BE2C (cell line): ENCODE results near the gene TLR8.
"Not testable (repeated sequence)": the region's sequence is repeated elsewhere in the genome, so short reads cannot be mapped to it uniquely, and the experiment has no call there.

Source experiments
- DNase-seq: peaks from one replicate; pipeline ENCODE4 v3.0.0-alpha.2; 2020
- H3K27me3 ChIP-seq: fragments of 250-450 bp; sonication (Bioruptor Pico); 2 replicates; pipeline ENCODE4 v1.5.1; 2020; ENCODE audit warnings: mild to moderate bottlenecking
- H3K36me3 ChIP-seq: fragments of 250-450 bp; sonication (Bioruptor Pico); 2 replicates; pipeline ENCODE4 v1.5.1; 2020; ENCODE audit warnings: mild to moderate bottlenecking
- H3K4me1 ChIP-seq: fragments of 250-450 bp; sonication (Bioruptor Pico); 2 replicates; pipeline ENCODE4 v1.5.1; 2020
- H3K4me3 ChIP-seq: 2 replicates; pipeline ENCODE4 v1.5.1; 2011; ENCODE audit warnings: low read depth, low read length
- H3K9me3 ChIP-seq: fragments of 250-450 bp; sonication (Bioruptor Pico); 2 replicates; pipeline ENCODE4 v1.5.1; 2020
- TF ChIP-seq, protein P1 (sequence below): IDR thresholded peaks from 2 replicates; pipeline ENCODE4 v1.5.1; 2012; ENCODE audit warnings: mild to moderate bottlenecking, low read depth, low read length

TLR8 gene

DNA sequence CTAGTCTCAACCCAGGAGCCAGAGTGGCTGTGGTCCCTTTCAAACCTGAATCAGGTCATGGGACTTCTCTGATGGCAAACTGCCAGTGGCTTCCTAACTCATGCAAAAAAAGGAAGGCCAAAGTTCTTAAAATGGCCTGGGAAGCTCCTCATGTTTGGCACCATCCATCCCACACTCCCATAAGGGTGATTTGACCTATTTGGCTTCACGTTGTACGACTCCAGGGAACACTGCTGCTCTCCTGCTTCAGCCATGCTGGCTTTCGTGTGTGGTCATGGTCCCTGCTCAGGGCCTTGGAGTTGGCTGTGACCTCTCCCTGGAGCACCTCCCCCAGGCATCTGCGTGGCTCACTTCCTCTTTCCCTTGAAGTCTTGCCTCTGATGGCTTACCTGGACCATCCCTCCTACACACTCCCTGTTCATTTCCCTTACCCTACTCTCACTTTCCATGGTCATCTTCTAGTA lies 55.7 kb downstream of the TLR8 start:
- no peak for DNase-seq
- no peaks in the 10 kb centered on the region for H3K9me3 ChIP-seq
- H3K36me3 ChIP-seq = no peaks in the 10 kb centered on the region
- no peaks in the 10 kb centered on the region for H3K27me3 ChIP-seq
- H3K4me1 ChIP-seq = no peaks in the 10 kb centered on the region
- H3K4me3 ChIP-seq = no peak overlapping the region
- TF ChIP-seq, protein P1, sequence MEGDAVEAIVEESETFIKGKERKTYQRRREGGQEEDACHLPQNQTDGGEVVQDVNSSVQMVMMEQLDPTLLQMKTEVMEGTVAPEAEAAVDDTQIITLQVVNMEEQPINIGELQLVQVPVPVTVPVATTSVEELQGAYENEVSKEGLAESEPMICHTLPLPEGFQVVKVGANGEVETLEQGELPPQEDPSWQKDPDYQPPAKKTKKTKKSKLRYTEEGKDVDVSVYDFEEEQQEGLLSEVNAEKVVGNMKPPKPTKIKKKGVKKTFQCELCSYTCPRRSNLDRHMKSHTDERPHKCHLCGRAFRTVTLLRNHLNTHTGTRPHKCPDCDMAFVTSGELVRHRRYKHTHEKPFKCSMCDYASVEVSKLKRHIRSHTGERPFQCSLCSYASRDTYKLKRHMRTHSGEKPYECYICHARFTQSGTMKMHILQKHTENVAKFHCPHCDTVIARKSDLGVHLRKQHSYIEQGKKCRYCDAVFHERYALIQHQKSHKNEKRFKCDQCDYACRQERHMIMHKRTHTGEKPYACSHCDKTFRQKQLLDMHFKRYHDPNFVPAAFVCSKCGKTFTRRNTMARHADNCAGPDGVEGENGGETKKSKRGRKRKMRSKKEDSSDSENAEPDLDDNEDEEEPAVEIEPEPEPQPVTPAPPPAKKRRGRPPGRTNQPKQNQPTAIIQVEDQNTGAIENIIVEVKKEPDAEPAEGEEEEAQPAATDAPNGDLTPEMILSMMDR = no peak

DNA sequence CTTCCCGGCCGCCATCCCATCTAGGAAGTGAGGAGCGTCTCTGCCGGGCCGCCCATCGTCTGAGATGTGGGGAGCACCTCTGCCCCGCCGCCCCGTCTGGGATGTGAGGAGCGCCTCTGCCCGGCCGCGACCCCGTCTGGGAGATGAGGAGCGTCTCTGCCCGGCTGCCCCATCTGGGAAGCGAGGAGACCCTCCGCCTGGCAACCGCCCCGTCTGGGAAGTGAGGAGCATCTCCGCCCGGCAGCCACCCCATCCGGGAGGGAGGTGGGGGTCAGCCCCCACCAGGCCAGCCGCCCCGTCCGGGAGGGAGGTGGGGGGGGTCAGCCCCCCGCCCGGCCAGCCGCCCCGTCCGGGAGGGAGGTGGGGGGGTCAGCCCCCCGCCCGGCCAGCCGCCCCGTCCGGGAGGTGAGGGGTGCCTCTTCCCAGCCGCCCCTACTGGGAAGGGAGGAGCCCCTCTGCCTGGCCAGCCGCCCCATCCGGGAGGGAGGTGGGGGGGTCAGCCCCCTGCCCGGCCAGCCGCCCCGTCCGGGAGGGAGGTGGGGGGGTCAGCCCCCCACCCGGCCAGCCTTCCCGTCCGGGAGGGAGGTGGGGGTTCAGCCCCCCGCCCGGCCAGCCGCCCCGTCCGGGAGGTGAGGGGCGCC lies 56.9 kb downstream of the TLR8 start:
- not testable (repeated sequence) for H3K36me3 ChIP-seq, DNase-seq, H3K4me1 ChIP-seq

DNA sequence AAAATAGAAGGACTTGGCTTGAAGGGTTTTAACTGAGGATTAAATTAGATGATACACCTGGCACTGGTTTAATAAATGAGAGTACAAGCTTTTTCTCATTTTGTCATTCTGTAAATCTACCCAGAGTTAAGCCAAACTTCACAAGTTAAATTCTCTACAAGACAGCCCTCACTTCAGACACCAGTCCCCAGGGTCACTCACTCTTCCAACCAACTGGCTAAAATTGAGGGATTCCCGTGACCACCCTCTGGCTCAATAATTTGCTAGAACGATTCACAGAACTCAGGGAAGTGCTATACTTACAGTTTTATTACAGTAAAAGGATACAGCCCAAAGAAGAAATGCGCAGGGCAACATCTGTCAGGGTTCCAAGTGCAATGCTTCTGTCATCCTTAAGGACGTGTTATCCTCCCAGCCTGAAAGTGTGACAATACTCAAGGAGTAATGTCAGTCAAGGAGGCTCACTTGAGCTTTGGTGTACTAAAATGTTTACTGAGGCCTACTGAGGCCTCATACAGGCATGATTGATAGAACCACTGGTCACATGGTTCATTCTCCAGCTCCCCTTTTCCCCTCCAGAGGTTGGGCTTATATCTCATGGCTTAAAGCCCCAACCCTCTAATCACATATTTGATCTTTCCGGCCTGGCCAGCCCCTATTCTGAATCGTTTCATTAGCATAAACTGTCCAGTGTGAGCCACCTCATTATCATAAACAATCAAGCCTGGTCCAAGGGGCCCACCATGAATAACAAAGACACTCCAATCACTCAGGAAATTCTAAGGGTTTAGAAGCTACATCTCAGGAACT lies 58.9 kb downstream of the TLR8 start:
- TF ChIP-seq, protein P1 = no peak
- Histone ChIP-seq H3K9me3 (no peaks in the 10 kb centered on the region), H3K4me3 (no peak overlapping the region), H3K36me3 (no peaks in the 10 kb centered on the region), H3K4me1 (no peaks in the 10 kb centered on the region), H3K27me3 (no peaks in the 10 kb centered on the region)
- DNase-seq = no peak

More for the DNA sequence above, 56.9 kb downstream of the TLR8 start:
- not testable (repeated sequence) for H3K27me3 ChIP-seq, H3K4me3 ChIP-seq, H3K9me3 ChIP-seq

DNA sequence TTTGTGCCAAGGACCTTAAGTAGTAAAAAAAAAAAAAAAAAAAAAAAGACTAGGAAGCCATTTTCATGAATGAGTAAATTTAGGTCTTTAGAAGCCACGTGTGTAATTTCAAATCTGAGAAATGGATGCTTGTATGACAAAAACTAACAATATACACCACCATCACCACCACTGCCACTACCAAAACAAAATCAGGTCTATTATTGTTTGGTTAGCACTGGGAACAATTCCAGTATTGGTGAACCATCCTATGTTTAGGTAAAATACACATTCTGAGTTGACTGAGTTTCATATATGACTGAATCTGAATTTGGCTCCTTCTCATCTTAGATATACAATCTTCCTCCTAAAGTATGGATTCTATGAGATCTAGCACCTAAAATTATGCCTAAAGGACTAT lies 59.7 kb downstream of the TLR8 start:
- Histone ChIP-seq H3K4me3 (no peak overlapping the region), H3K27me3 (no peaks in the 10 kb centered on the region), H3K36me3 (no peaks in the 10 kb centered on the region), H3K4me1 (no peaks in the 10 kb centered on the region), H3K9me3 (no peaks in the 10 kb centered on the region)
- no peak for DNase-seq
- TF ChIP-seq, protein P1 = no peak

DNA sequence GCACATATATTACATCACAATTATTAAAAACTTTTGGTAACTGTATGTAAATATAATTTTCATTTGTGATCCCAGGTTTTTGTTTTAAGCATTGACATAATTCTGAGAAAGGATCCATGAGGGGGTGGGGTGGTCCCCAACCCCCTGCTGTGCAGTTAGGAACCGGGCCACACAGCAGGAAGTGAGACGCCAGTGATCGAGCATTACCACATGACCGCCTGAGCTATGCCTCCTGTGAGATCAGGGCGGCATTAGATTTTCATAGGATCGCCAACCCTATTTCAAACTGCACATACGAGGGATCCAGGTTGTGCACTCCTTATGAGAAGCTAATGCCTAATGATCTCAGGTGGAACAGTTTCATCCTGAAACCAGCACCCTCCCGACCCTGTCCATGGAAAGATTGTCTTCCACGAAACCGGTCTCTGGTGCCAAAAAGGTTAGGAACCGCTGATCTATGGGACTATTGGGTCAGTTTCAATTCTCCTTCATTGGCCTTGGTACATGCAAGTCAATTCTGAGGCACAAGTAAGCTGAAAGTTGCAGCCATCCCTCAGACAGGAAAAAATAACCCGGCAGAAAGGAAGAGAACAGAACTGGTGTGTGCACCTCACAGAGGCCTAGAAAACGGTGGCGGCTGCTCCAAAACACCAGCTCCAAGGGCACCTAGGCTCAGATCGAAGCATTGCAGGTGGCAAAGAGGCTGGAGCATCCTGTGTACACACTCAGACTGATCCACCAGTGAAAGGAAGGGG lies 61.5 kb downstream of the TLR8 start:
- no peak for DNase-seq
- Histone ChIP-seq H3K4me3 (no peak overlapping the region), H3K9me3 (no peaks in the 10 kb centered on the region), H3K36me3 (no peaks in the 10 kb centered on the region), H3K4me1 (no peaks in the 10 kb centered on the region), H3K27me3 (no peaks in the 10 kb centered on the region)
- TF ChIP-seq, protein P1 = no peak

DNA sequence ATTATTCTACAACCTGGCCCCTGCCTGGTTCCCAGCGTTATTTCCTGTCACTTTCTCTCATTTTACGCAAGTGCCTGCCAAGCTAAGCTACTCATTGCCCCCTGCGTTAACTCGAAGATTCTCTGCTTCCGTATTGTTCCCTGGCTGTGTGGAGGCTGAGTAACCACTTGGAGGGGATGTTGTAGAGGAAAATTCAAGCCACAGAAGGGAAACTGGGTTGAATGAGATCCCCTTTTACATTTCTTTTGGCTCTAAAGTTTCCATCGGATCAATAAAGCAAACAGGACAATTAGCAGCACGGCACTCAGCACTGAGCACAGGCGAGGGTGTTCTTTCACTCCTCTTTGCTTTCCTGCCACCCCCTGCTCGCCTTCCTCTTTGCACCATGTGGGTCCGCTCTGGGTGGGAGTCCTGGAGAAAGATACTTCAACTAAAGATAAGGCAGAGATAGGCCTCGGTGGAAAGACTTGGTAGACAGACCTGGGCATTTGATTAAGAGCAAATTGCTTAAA lies 64.3 kb downstream of the TLR8 start:
- Histone ChIP-seq H3K4me1 (no peaks in the 10 kb centered on the region), H3K4me3 (no peak overlapping the region), H3K9me3 (no peaks in the 10 kb centered on the region), H3K36me3 (no peaks in the 10 kb centered on the region), H3K27me3 (no peaks in the 10 kb centered on the region)
- TF ChIP-seq, protein P1 = peak; percentile 36
- no peak for DNase-seq
